K562 (cell line): Measurements from ENCODE around the gene LDLRAD1. TPM values are rescaled to one million over a fixed set of nuclear protein-coding genes. Genes with fewer than 3 reads are reported as not detected.

Source experiments
- ATAC-seq: fragments of 200-7000 bp; cut with Tn5 transposase; 3 replicates; pipeline ENCODE4 v1.9.1; 2020; ENCODE audit warnings: moderate library complexity
- BruUV-seq: library from RNA; stranded (reverse); fragments of 400-500 nt; replicated peaks from 2 replicates; lab custom pipeline; 2021; lab: Mats Ljungman, UMichigan
- CTCF ChIA-PET: fragments of 300-600 bp; formaldehyde crosslinking; extraction: SDS; loops from one replicate; lab custom pipeline; 2021; ENCODE audit warnings: low intra/inter-chr PET ratio; lab: Yijun Ruan, JAX
- POLR2A ChIA-PET: fragments of 300-600, 350-650 bp; sonication (Branson Sonifier 250); formaldehyde crosslinking; extraction: SDS; loops from one replicate; lab custom pipeline; 2021; ENCODE audit warnings: antibody characterized with exemption, inconsistent platforms; lab: Yijun Ruan, JAX
- DNase-seq, 4 experiments: peaks; one replicate each; pipeline versions ENCODE4 v3.0.0 to v3.0.0-alpha.2; 2011 to 2018; ENCODE audit warnings: low spot score in 3 of 4, mixed read lengths in 3 of 4; ENCODE audit errors: extremely low read depth in 1 of 4
- FAIRE-seq: peaks from 2 replicates; lab custom pipeline; 2011; peaks lifted over from hg19 to GRCh38; lab: Jason Lieb, UNC
- H2AFZ ChIP-seq: 2 replicates; pipeline ENCODE4 v1.6.0; 2011; ENCODE audit warnings: low read depth, low read length, control low read depth, inconsistent platforms
- H3K27ac ChIP-seq: fragments of 200-600 bp; 3 replicates; pipeline ENCODE4 v1.8.0; 2011; ENCODE audit warnings: low read depth, mild to moderate bottlenecking, control low read depth, inconsistent platforms, low read length, moderate library complexity, mixed read lengths; ENCODE audit errors: extremely low read depth
- H3K27me3 ChIP-seq, 2 experiments: fragments of 300-600 bp in 1 of 2; 2 replicates in 1 of 2; 3 replicates in 1 of 2; pipeline versions ENCODE4 v1.6.0 to v1.8.0; 2011; ENCODE audit warnings: inconsistent platforms in 2 of 2, low read length in 2 of 2, mild to moderate bottlenecking in 1 of 2, mixed read lengths in 1 of 2, moderate library complexity in 1 of 2; ENCODE audit not compliant: control insufficient read depth in 2 of 2, insufficient read depth in 2 of 2
- H3K36me3 ChIP-seq: fragments of 300-600 bp; 3 replicates; pipeline ENCODE4 v1.8.0; 2011; ENCODE audit warnings: mild to moderate bottlenecking, low read length, inconsistent platforms; ENCODE audit not compliant: control insufficient read depth, insufficient read depth
- H3K4me1 ChIP-seq, 2 experiments: fragments of 200-600 bp in 1 of 2; replicated peaks in 1 of 2; 2 replicates in 1 of 2; 3 replicates in 1 of 2; pipeline versions ENCODE4 v1.5.1 to v1.8.0; 2011; ENCODE audit warnings: inconsistent platforms in 2 of 2, low read length in 2 of 2, mild to moderate bottlenecking in 1 of 2, mixed read lengths in 1 of 2, moderate library complexity in 1 of 2; ENCODE audit not compliant: control insufficient read depth in 2 of 2, insufficient read depth in 2 of 2
- H3K4me2 ChIP-seq: 2 replicates; pipeline ENCODE4 v1.6.1; 2011; ENCODE audit warnings: low read length, control low read depth, inconsistent platforms, mixed read lengths; ENCODE audit not compliant: insufficient read depth
- H3K4me3 ChIP-seq: fragments of 200-600 bp; sonication (generic), shearing (Covaris generic); 2 replicates; pipeline ENCODE4 v1.5.1; 2016; ENCODE audit warnings: control low read depth, inconsistent platforms
- H3K79me2 ChIP-seq: fragments of 200-600 bp; 3 replicates; pipeline ENCODE4 v1.8.0; 2011; ENCODE audit warnings: low read length, inconsistent platforms; ENCODE audit not compliant: control insufficient read depth, insufficient read depth
- H3K9ac ChIP-seq, 2 experiments: 2 replicates each; pipeline versions ENCODE4 v1.6.0 to v1.6.1; 2011; ENCODE audit warnings: low read depth in 2 of 2, low read length in 2 of 2, control low read depth in 1 of 2, inconsistent platforms in 1 of 2, mild to moderate bottlenecking in 1 of 2, mixed read lengths in 1 of 2; ENCODE audit not compliant: insufficient read depth in 1 of 2
- H3K9me1 ChIP-seq: one replicate; pipeline ENCODE4 v1.6.0; 2011; ENCODE audit warnings: inconsistent platforms, mild to moderate bottlenecking, low read length, moderate library complexity; ENCODE audit not compliant: control insufficient read depth, insufficient read depth
- H3K9me3 ChIP-seq: replicated peaks from 2 replicates; pipeline ENCODE4 v1.5.1; 2011; ENCODE audit warnings: low read depth, low read length, inconsistent platforms; ENCODE audit not compliant: control insufficient read depth, insufficient read depth
- H4K20me1 ChIP-seq: replicated peaks from 2 replicates; pipeline ENCODE4 v1.6.1; 2011; ENCODE audit warnings: low read length, inconsistent platforms, mixed read lengths; ENCODE audit not compliant: control insufficient read depth, insufficient read depth
- BCLAF1 ChIP-seq, 2 experiments: fragments of 450-650 bp in 1 of 2; IDR thresholded peaks; 2 replicates each; pipeline ENCODE4 v1.6.1; 2011 to 2017; ENCODE audit warnings: low read depth in 2 of 2, antibody characterized with exemption in 1 of 2, borderline replicate concordance in 1 of 2, low read length in 1 of 2, mild to moderate bottlenecking in 1 of 2, mixed read lengths in 1 of 2; ENCODE audit not compliant: control insufficient read depth in 1 of 2
- CHD4 ChIP-seq: fragments of 200-600 bp; sonication (generic); IDR thresholded peaks from 3 replicates; pipeline ENCODE4 v1.6.1; 2012; ENCODE audit warnings: low read depth, mild to moderate bottlenecking, mixed read lengths, low read length, inconsistent platforms; ENCODE audit not compliant: insufficient read depth, insufficient replicate concordance, poor library complexity, severe bottlenecking
- DACH1 ChIP-seq: fragments of 450-650 bp; IDR thresholded peaks from 2 replicates; pipeline ENCODE4 v1.6.1; 2018; ENCODE audit not compliant: partially characterized antibody
- FOXM1 ChIP-seq, 2 experiments: fragments of 450-650 bp in 1 of 2; sonication (generic) in 1 of 2; formaldehyde crosslinking in 1 of 2; IDR thresholded peaks; 2 replicates each; pipeline versions ENCODE4 v1.6.1 to v1.9.0; 2017 to 2022; ENCODE audit warnings: low read depth in 2 of 2, mild to moderate bottlenecking in 2 of 2, missing genetic modification reagents in 1 of 2, moderate library complexity in 1 of 2
- KLF16 ChIP-seq: IDR thresholded peaks from 2 replicates; pipeline ENCODE4 v1.6.1; 2016; ENCODE audit warnings: antibody characterized with exemption
- PATZ1 ChIP-seq: fragments of 250-450 bp; sonication (Bioruptor Pico); IDR thresholded peaks from 2 replicates; pipeline ENCODE4 v1.5.0; 2020; ENCODE audit warnings: mild to moderate bottlenecking, borderline replicate concordance
- ZEB2 ChIP-seq: fragments of 450-650 bp; IDR thresholded peaks from 2 replicates; pipeline ENCODE4 v1.6.1; 2016
- ZNF41 ChIP-seq: fragments of 250-450 bp; sonication (Bioruptor Pico); conservative IDR thresholded peaks from 2 replicates; pipeline ENCODE4 v1.4.0; 2020; ENCODE audit warnings: mild to moderate bottlenecking
- ZNF785 ChIP-seq: fragments of 250-450 bp; sonication (Bioruptor Pico); IDR thresholded peaks from 2 replicates; pipeline ENCODE4 v1.4.0; 2020; ENCODE audit warnings: mild to moderate bottlenecking
- WGBS: fragments of 100-300 bp; shearing (Covaris generic); methylation state at CpG from one replicate; pipeline ENCODE4 v1.1.6; 2016; ENCODE audit warnings: low coverage, mixed read lengths; ENCODE audit not compliant: insufficient coverage; ENCODE audit errors: missing lambda C conversion rate; 5-methylcytosine and 5-hydroxymethylcytosine counted together
- in situ Hi-C: fragments of 300-500 bp; cut with MboI; formaldehyde crosslinking; loops from 4 replicates; pipeline ENCODE4 v1.15.0; 2018; ENCODE audit warnings: inconsistent platforms, mixed read lengths
- intact Hi-C: fragments of 100-400 bp; cut with micrococcal nuclease; formaldehyde crosslinking; loops from 2 replicates; pipeline ENCODE4 v1.14.2; 2022
- polyA plus RNA-seq, 8 experiments: library from polyadenylated mRNA; depleted of rRNA in 4 of 8; stranded (reverse) in 5 of 8; unstranded in 3 of 8; fragments of >200 nt; fragmentation: Nextera tagmentation in 2 of 8; fragmentation: Illumina TruSeq in 1 of 8; extraction: Ambion mirVana in 2 of 8; extraction: Trizol in 1 of 8; gene quantifications; 2 replicates each; pipeline versions ENCODE4 v1.2.1 to v1.2.3, GENCODE V29; 2011 to 2014; ENCODE audit warnings: inconsistent platforms in 1 of 8, missing spikeins in 1 of 8
- total RNA-seq, 7 experiments: library from RNA; depleted of rRNA in 6 of 7; stranded (reverse); fragments of >200 nt in 6 of 7; fragmentation: Illumina TruSeq in 2 of 7; extraction: Trizol in 2 of 7; gene quantifications; 2 replicates each; pipeline versions ENCODE4 v1.2.1 to v1.2.3, GENCODE V29; 2011 to 2021; ENCODE audit warnings: low replicate concordance in 1 of 7
- TF ChIP-seq, protein P1 (sequence below): IDR thresholded peaks from 2 replicates; pipeline ENCODE4 v1.6.1; 2014; ENCODE audit warnings: antibody characterized with exemption
- TF ChIP-seq, protein P2 (sequence below): sonication (generic); formaldehyde crosslinking; IDR thresholded peaks from 2 replicates; pipeline ENCODE4 v1.8.1; 2023; ENCODE audit warnings: mild to moderate bottlenecking, missing genetic modification reagents

LDLRAD1 gene
- total and polyA plus RNA-seq, 9 of the 15 experiments (the other 6 are each of a cell fraction or from before 2014, with no cell fraction given), result not detected

DNA sequence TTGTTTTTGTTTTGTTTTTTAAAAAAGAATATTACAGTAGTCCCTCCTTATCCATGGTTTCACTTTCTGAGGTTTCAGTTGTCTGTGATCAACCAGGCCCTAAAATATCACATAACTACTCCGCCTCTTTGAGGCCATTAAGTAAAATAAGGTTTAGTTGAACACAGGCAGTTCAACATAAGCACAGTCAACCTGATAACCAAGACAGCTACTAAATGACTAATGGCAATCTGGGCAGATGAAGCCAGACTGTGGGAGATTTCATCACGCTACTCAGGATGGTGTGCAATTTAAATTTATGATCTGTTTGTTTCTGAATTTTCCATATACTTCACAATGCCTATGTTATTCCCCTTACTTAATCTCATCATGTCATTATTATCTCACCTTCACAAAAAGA, 30.1 kb downstream of the LDLRAD1 start (continued):
- TF ChIP-seq ZNF41, result no peak

DNA sequence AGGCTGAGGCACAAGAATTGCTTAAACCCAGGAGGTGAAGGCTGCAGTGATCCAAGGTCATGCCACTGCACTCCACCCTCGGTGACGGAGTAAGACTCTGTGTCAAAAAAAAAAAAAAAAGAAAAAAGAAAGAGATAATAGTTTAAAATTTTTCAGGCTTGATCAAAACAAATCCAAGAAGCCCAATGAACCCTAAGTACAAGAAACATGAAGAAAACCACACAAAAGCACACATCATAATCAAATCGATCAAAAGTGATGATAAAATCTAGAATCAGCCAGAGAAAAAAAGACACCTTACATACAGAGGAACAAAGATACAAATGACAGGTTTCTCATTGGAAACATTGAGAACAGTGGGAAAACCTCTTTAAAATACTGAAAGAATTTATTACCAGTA, 31.5 kb downstream of the LDLRAD1 start:
- no peak overlapping the region for H3K4me3 ChIP-seq
- H4K20me1 ChIP-seq, result no peaks in the 10 kb centered on the region
- H3K9me1 ChIP-seq, result no peaks in the 10 kb centered on the region
- no peak overlapping the region for H3K4me2 ChIP-seq
- no peaks in the 10 kb centered on the region for H3K79me2 ChIP-seq
- intact Hi-C loops (no loop called here), in situ Hi-C loops (no loop called here)
- H3K4me1 ChIP-seq, result peaks cover 4 to 9% of the 10 kb centered on the region in 2 experiments; a peak in 4 of 5 replicates
- DNase-seq, result no peak
- ChIA-PET POLR2A (no interaction called here), CTCF (no interaction called here)
- no peak overlapping the region for H2AFZ ChIP-seq
- H3K36me3 ChIP-seq, result no peaks in the 10 kb centered on the region
- H3K27me3 ChIP-seq, result peaks cover 0 to under 1% of the 10 kb centered on the region in 2 experiments; a peak in 2 of 5 replicates
- H3K27ac ChIP-seq, result no peak overlapping the region
- H3K9ac ChIP-seq, result no peak overlapping the region
- TF ChIP-seq CHD4 (no peak), FOXM1 (IDR thresholded peaks at IDR 0.05; ENCODE audit: low read depth) (no peak), FOXM1 (CRISPR knock-in tag; IDR thresholded peaks at IDR 0.05; ENCODE audit: low read depth) (no peak), BCLAF1 (IDR thresholded peaks at IDR 0.05; ENCODE audit: borderline replicate concordance in 1 of 2, control insufficient read depth in 1 of 2, low read depth in 2 of 2, low read length in 1 of 2) (no peak), DACH1 (no peak), KLF16 (no peak), ZEB2 (no peak), PATZ1 (CRISPR knock-in tag) (no peak), ZNF785 (CRISPR knock-in tag) (no peak)
- TF ChIP-seq, protein P1, sequence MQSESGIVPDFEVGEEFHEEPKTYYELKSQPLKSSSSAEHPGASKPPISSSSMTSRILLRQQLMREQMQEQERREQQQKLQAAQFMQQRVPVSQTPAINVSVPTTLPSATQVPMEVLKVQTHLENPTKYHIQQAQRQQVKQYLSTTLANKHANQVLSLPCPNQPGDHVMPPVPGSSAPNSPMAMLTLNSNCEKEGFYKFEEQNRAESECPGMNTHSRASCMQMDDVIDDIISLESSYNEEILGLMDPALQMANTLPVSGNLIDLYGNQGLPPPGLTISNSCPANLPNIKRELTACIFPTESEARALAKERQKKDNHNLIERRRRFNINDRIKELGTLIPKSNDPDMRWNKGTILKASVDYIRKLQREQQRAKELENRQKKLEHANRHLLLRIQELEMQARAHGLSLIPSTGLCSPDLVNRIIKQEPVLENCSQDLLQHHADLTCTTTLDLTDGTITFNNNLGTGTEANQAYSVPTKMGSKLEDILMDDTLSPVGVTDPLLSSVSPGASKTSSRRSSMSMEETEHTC, result no peak
- TF ChIP-seq, protein P2, sequence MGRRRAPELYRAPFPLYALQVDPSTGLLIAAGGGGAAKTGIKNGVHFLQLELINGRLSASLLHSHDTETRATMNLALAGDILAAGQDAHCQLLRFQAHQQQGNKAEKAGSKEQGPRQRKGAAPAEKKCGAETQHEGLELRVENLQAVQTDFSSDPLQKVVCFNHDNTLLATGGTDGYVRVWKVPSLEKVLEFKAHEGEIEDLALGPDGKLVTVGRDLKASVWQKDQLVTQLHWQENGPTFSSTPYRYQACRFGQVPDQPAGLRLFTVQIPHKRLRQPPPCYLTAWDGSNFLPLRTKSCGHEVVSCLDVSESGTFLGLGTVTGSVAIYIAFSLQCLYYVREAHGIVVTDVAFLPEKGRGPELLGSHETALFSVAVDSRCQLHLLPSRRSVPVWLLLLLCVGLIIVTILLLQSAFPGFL, result no peak
- no peak for ATAC-seq
- H3K9me3 ChIP-seq, result no peaks in the 10 kb centered on the region
- FAIRE-seq, result no peak
- 16% methylated on average over 2 of the region's 3 CpGs for WGBS
- no TSS peak for BruUV-seq
